Measurements from ENCODE around the gene ASB11.

ASB11 gene

GRCh38 chrX:15315509-15315908 is at the start of gene ASB11:
TSS of gene ASB11 (minus strand) at chrX:15315640. CDS start at chrX:15315605, 35 bp downstream.
- in situ Hi-C loops (cut with MboI; ENCODE audit: low pct_unique_long_range_greater_than_20kb, low sequenced_read_pairs): no loop called here
- no peak for DNase-seq

- no peak for DNase-seq
- in situ Hi-C loops (cut with MboI; ENCODE audit: low pct_unique_long_range_greater_than_20kb, low sequenced_read_pairs): no loop called here
These were observed 44.3 kb upstream of the ASB11 start for GRCh38 chrX:15359701-15360100.

GRCh38 chrX:15358533-15358932 is 43.1 kb upstream of the ASB11 start:
- in situ Hi-C loops (cut with MboI; ENCODE audit: low pct_unique_long_range_greater_than_20kb, low sequenced_read_pairs): no loop called here
- no peak for DNase-seq

- DNase-seq: no peak
- in situ Hi-C loops (cut with MboI; ENCODE audit: low pct_unique_long_range_greater_than_20kb, low sequenced_read_pairs): no loop called here
These were observed 41.0 kb upstream of the ASB11 start for GRCh38 chrX:15356444-15356843.

- in situ Hi-C loops (cut with MboI; ENCODE audit: low pct_unique_long_range_greater_than_20kb, low sequenced_read_pairs): no loop called here
These were observed 35.0 kb upstream of the ASB11 start for GRCh38 chrX:15350329-15350996.

GRCh38 chrX:15349046-15349445 is 33.6 kb upstream of the ASB11 start:
- in situ Hi-C loops (cut with MboI; ENCODE audit: low pct_unique_long_range_greater_than_20kb, low sequenced_read_pairs): no loop called here
- peak; percentile 78 for DNase-seq

More at GRCh38 chrX:15350329-15350996, 35.0 kb upstream of the ASB11 start:
- DNase-seq: peak; percentile 28

- no peak for DNase-seq
- in situ Hi-C loops (cut with MboI; ENCODE audit: low pct_unique_long_range_greater_than_20kb, low sequenced_read_pairs): no loop called here
These were observed 30.5 kb upstream of the ASB11 start for GRCh38 chrX:15345976-15346375.

GRCh38 chrX:15344106-15344505 is 28.7 kb upstream of the ASB11 start:
- in situ Hi-C loops (cut with MboI; ENCODE audit: low pct_unique_long_range_greater_than_20kb, low sequenced_read_pairs): no loop called here
- DNase-seq: no peak

GRCh38 chrX:15343075-15343476 is 27.6 kb upstream of the ASB11 start:
- in situ Hi-C loops (cut with MboI; ENCODE audit: low pct_unique_long_range_greater_than_20kb, low sequenced_read_pairs): no loop called here
- DNase-seq: no peak

- in situ Hi-C loops (cut with MboI; ENCODE audit: low pct_unique_long_range_greater_than_20kb, low sequenced_read_pairs): no loop called here
- no peak for DNase-seq
These were observed 25.4 kb upstream of the ASB11 start for GRCh38 chrX:15340867-15341266.

GRCh38 chrX:15336023-15336413 is 20.6 kb upstream of the ASB11 start:
- in situ Hi-C loops (cut with MboI; ENCODE audit: low pct_unique_long_range_greater_than_20kb, low sequenced_read_pairs): no loop called here
- DNase-seq: no peak

- in situ Hi-C loops (cut with MboI; ENCODE audit: low pct_unique_long_range_greater_than_20kb, low sequenced_read_pairs): no loop called here
- peak; percentile 98 for DNase-seq
These were observed 19.9 kb upstream of the ASB11 start, which contains the start of gene PIGA for GRCh38 chrX:15335135-15336022. TSS of gene PIGA (minus strand) at chrX:15335523. CDS start at chrX:15331930, 3,593 bp downstream.

GRCh38 chrX:15334561-15334960 is 19.1 kb upstream of the ASB11 start:
- in situ Hi-C loops (cut with MboI; ENCODE audit: low pct_unique_long_range_greater_than_20kb, low sequenced_read_pairs): no loop called here
- peak; percentile 14 for DNase-seq

GRCh38 chrX:15328821-15329220 is 13.4 kb upstream of the ASB11 start:
- in situ Hi-C loops (cut with MboI; ENCODE audit: low pct_unique_long_range_greater_than_20kb, low sequenced_read_pairs): no loop called here
- no peak for DNase-seq

- in situ Hi-C loops (cut with MboI; ENCODE audit: low pct_unique_long_range_greater_than_20kb, low sequenced_read_pairs): no loop called here
- no peak for DNase-seq
These were observed 12.7 kb upstream of the ASB11 start for GRCh38 chrX:15328131-15328530.

- DNase-seq: no peak
- in situ Hi-C loops (cut with MboI; ENCODE audit: low pct_unique_long_range_greater_than_20kb, low sequenced_read_pairs): no loop called here
These were observed 7.0 kb upstream of the ASB11 start for GRCh38 chrX:15322472-15322871.

GRCh38 chrX:15322072-15322471 is 6.6 kb upstream of the ASB11 start:
- in situ Hi-C loops (cut with MboI; ENCODE audit: low pct_unique_long_range_greater_than_20kb, low sequenced_read_pairs): no loop called here
- no peak for DNase-seq

GRCh38 chrX:15321447-15321846 is 6.0 kb upstream of the ASB11 start:
- in situ Hi-C loops (cut with MboI; ENCODE audit: low pct_unique_long_range_greater_than_20kb, low sequenced_read_pairs): no loop called here
- peak; percentile 65 for DNase-seq

GRCh38 chrX:15320297-15320696 is 4.9 kb upstream of the ASB11 start:
- in situ Hi-C loops (cut with MboI; ENCODE audit: low pct_unique_long_range_greater_than_20kb, low sequenced_read_pairs): no loop called here
- DNase-seq: no peak

GRCh38 chrX:15319075-15319474 is 3.6 kb upstream of the ASB11 start:
- in situ Hi-C loops (cut with MboI; ENCODE audit: low pct_unique_long_range_greater_than_20kb, low sequenced_read_pairs): no loop called here

More at GRCh38 chrX:15319075-15319474, 3.6 kb upstream of the ASB11 start:
- DNase-seq: no peak

Measured in KBM-7 (cell line).